PFSK-1 (cell line): ENCODE data around the gene TICRR.

Source experiments
- SIN3A ChIP-seq: IDR thresholded peaks from 2 replicates; pipeline ENCODE4 v1.6.1; 2012; ENCODE audit warnings: mild to moderate bottlenecking, low read length, moderate library complexity, borderline replicate concordance; ENCODE audit not compliant: insufficient read depth
- TF ChIP-seq, protein P1 (sequence below), 2 experiments: IDR thresholded peaks; 2 replicates each; pipeline versions ENCODE4 v1.6.1 to v1.8.0; 2011 to 2012; ENCODE audit warnings: low read depth in 2 of 2, low read length in 2 of 2, control low read depth in 1 of 2, inconsistent platforms in 1 of 2, mild to moderate bottlenecking in 1 of 2, moderate library complexity in 1 of 2; ENCODE audit not compliant: insufficient read depth in 1 of 2

DNA sequence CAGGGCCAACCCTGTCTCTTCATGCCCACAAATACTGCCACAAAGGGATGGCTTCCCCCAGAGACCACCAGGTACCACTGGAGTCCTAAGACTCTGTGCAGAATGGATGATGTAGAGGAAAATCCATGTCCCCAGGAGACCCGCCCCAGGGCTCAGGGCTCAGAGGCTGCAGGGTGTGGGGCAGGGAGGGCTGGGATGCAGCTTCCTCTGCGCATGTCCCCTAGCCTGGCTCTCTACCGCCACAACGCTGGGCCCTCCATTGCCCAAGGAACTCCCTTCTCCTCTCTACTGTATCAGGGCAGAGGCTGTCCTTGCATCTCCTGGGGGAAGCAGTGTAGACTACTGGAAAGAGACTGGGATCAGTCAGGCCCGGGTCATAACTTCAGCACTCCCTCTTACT is 19.5 kb upstream of the TICRR start:
- TF ChIP-seq, protein P1, sequence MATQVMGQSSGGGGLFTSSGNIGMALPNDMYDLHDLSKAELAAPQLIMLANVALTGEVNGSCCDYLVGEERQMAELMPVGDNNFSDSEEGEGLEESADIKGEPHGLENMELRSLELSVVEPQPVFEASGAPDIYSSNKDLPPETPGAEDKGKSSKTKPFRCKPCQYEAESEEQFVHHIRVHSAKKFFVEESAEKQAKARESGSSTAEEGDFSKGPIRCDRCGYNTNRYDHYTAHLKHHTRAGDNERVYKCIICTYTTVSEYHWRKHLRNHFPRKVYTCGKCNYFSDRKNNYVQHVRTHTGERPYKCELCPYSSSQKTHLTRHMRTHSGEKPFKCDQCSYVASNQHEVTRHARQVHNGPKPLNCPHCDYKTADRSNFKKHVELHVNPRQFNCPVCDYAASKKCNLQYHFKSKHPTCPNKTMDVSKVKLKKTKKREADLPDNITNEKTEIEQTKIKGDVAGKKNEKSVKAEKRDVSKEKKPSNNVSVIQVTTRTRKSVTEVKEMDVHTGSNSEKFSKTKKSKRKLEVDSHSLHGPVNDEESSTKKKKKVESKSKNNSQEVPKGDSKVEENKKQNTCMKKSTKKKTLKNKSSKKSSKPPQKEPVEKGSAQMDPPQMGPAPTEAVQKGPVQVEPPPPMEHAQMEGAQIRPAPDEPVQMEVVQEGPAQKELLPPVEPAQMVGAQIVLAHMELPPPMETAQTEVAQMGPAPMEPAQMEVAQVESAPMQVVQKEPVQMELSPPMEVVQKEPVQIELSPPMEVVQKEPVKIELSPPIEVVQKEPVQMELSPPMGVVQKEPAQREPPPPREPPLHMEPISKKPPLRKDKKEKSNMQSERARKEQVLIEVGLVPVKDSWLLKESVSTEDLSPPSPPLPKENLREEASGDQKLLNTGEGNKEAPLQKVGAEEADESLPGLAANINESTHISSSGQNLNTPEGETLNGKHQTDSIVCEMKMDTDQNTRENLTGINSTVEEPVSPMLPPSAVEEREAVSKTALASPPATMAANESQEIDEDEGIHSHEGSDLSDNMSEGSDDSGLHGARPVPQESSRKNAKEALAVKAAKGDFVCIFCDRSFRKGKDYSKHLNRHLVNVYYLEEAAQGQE (IDR thresholded peaks at IDR 0.05; ENCODE audit: insufficient read depth in 1 of 2, low read depth in 2 of 2, low read length in 2 of 2), result no peak
- no peak for TF ChIP-seq SIN3A
